Large intestine (tissue), 3 donors: ENCODE measurements around the gene DLX1. TPM values are rescaled to one million over a fixed set of nuclear protein-coding genes. Genes with fewer than 3 reads are reported as not detected.

ENCODE experiments used
- DNase-seq, 2 donors: peaks; one replicate each; pipeline versions ENCODE4 v3.0.0 to v3.0.0-alpha.2; 2013
- H3K27ac ChIP-seq: one replicate; pipeline ENCODE4 v1.5.1; 2013; ENCODE audit warnings: low read length
- H3K27me3 ChIP-seq: 2 replicates; pipeline ENCODE4 v1.6.1; 2013; ENCODE audit warnings: low read length; ENCODE audit not compliant: control insufficient read depth, insufficient read depth
- H3K36me3 ChIP-seq: 2 replicates; pipeline ENCODE4 v1.6.1; 2013; ENCODE audit warnings: low read length; ENCODE audit not compliant: control insufficient read depth, insufficient read depth
- H3K4me1 ChIP-seq: one replicate; pipeline ENCODE4 v1.6.1; 2013; ENCODE audit warnings: low read length; ENCODE audit not compliant: control insufficient read depth, insufficient read depth
- H3K4me3 ChIP-seq: one replicate; pipeline ENCODE4 v1.5.1; 2013; ENCODE audit warnings: low read length
- H3K9me3 ChIP-seq: one replicate; pipeline ENCODE4 v1.6.1; 2013; ENCODE audit warnings: mild to moderate bottlenecking, low read depth, low read length, moderate library complexity; ENCODE audit not compliant: control insufficient read depth
- WGBS: methylation state at CpG from one replicate; pipeline ENCODE4 v1.1.5; 2013; ENCODE audit warnings: low lambda C conversion rate; ENCODE audit not compliant: insufficient coverage; 5-methylcytosine and 5-hydroxymethylcytosine counted together
- polyA plus RNA-seq: library from polyadenylated mRNA; unstranded; fragments of 120-200 nt; gene quantifications from one replicate; pipeline ENCODE4 v1.2.1, GENCODE V29; 2013

DLX1 gene
- polyA plus RNA-seq, 1 donor = 3.4 TPM

GRCh38 chr2:172099472-172100079 is 14.3 kb downstream of the DLX1 start:
- whole genome bisulfite sequencing = 4% methylated on average over 3 of the region's 13 CpGs

GRCh38 chr2:172100080-172100934 is 15.0 kb downstream of the DLX1 start:
- no CpG with 5 or more reads among the region's 72 CpGs for WGBS
- no peaks in the 10 kb centered on the region for H3K36me3 ChIP-seq
- peaks cover 28% of the 10 kb centered on the region for H3K9me3 ChIP-seq
- peaks cover 99% of the 10 kb centered on the region for H3K27me3 ChIP-seq
- no peak for DNase-seq
- H3K4me1 ChIP-seq = peaks cover 34% of the 10 kb centered on the region
- peak overlapping the region; percentile 20 for H3K4me3 ChIP-seq
- H3K27ac ChIP-seq = no peak overlapping the region

More at GRCh38 chr2:172099472-172100079, 14.3 kb downstream of the DLX1 start:
- no peak for DNase-seq
- Histone ChIP-seq H3K4me3 (no peak overlapping the region), H3K36me3 (no peaks in the 10 kb centered on the region), H3K9me3 (peaks cover 33% of the 10 kb centered on the region), H3K4me1 (peaks cover 39% of the 10 kb centered on the region), H3K27me3 (peaks cover 99% of the 10 kb centered on the region), H3K27ac (no peak overlapping the region)

- H3K4me3 ChIP-seq = peak overlapping the region; percentile 20
- H3K27me3 ChIP-seq = peaks cover 99% of the 10 kb centered on the region
- H3K4me1 ChIP-seq = peaks cover 31% of the 10 kb centered on the region
- no peak for DNase-seq
- no CpG with 5 or more reads among the region's 54 CpGs for WGBS
- peaks cover 25% of the 10 kb centered on the region for H3K9me3 ChIP-seq
- no peaks in the 10 kb centered on the region for H3K36me3 ChIP-seq
- no peak overlapping the region for H3K27ac ChIP-seq
Observed at GRCh38 chr2:172100935-172101820, 15.9 kb downstream of the DLX1 start.

- H3K4me1 ChIP-seq = peaks cover 26% of the 10 kb centered on the region
- H3K27ac ChIP-seq = no peak overlapping the region
- H3K9me3 ChIP-seq = peaks cover 21% of the 10 kb centered on the region
- no peaks in the 10 kb centered on the region for H3K36me3 ChIP-seq
- peak overlapping the region; percentile 29 for H3K4me3 ChIP-seq
- peaks cover 99% of the 10 kb centered on the region for H3K27me3 ChIP-seq
- no CpG with 5 or more reads among the region's 36 CpGs for WGBS
- DNase-seq = peak in 1 of 2 donors; percentile 33
Observed at GRCh38 chr2:172101821-172102390, 16.6 kb downstream of the DLX1 start.

GRCh38 chr2:172102391-172103359 is 17.4 kb downstream of the DLX1 start, which contains the start of gene DLX2:
Gene DLX2 (minus strand): TSS chr2:172102900. CDS start chr2:172102538, 362 bp downstream.
- H3K36me3 ChIP-seq = no peaks in the 10 kb centered on the region
- H3K9me3 ChIP-seq = peaks cover 18% of the 10 kb centered on the region
- no peak within 1 kb of the TSS for H3K27ac ChIP-seq
- WGBS = no CpG with 5 or more reads among the region's 74 CpGs
- H3K27me3 ChIP-seq = peaks cover 99% of the 10 kb centered on the region
- H3K4me3 ChIP-seq = peak within 1 kb of the TSS; percentile 30
- peak; percentile 82 to 90 for DNase-seq
- H3K4me1 ChIP-seq = peaks cover 24% of the 10 kb centered on the region

- Histone ChIP-seq H3K4me3 (no peak overlapping the region), H3K27ac (no peak overlapping the region), H3K4me1 (peaks cover 28% of the 10 kb centered on the region), H3K27me3 (peaks cover 99% of the 10 kb centered on the region), H3K36me3 (no peaks in the 10 kb centered on the region), H3K9me3 (peaks cover 18% of the 10 kb centered on the region)
- WGBS = no CpG with 5 or more reads among the region's 25 CpGs
- peak; percentile 69 to 71 for DNase-seq
Observed at GRCh38 chr2:172103471-172104272, 18.4 kb downstream of the DLX1 start.

GRCh38 chr2:172105471-172106107 is 20.3 kb downstream of the DLX1 start:
- Histone ChIP-seq H3K27me3 (peaks cover 96% of the 10 kb centered on the region), H3K4me3 (no peak overlapping the region), H3K9me3 (peaks cover 12% of the 10 kb centered on the region), H3K36me3 (no peaks in the 10 kb centered on the region), H3K27ac (no peak overlapping the region), H3K4me1 (peaks cover 25% of the 10 kb centered on the region)
- WGBS = 50% methylated on average over 1 of the region's 23 CpGs
- DNase-seq = no peak

GRCh38 chr2:172106108-172106961 is 21.0 kb downstream of the DLX1 start:
- Histone ChIP-seq H3K9me3 (peaks cover 10% of the 10 kb centered on the region), H3K36me3 (no peaks in the 10 kb centered on the region), H3K4me3 (no peak overlapping the region), H3K27me3 (peaks cover 89% of the 10 kb centered on the region), H3K27ac (no peak overlapping the region), H3K4me1 (peaks cover 22% of the 10 kb centered on the region)
- peak in 1 of 2 donors; percentile 36 for DNase-seq
- no CpG with 5 or more reads among the region's 44 CpGs for WGBS
